GM23248 (cell line): ENCODE data around the gene CHN1. TPM values are rescaled to one million over a fixed set of nuclear protein-coding genes. Genes with fewer than 3 reads are reported as not detected.

Source experiments
- DNase-seq: peaks from one replicate; pipeline ENCODE4 v3.0.0-alpha.2; 2015
- H2AFZ ChIP-seq: fragments of 200-600 bp; sonication (generic); 2 replicates; pipeline ENCODE4 v1.6.1; 2016; ENCODE audit warnings: antibody characterized with exemption
- H3F3A ChIP-seq: fragments of 200-600 bp; sonication (generic); 2 replicates; pipeline ENCODE4 v1.6.1; 2016; ENCODE audit warnings: mild to moderate bottlenecking, antibody characterized with exemption, mixed run types; ENCODE audit not compliant: insufficient read depth
- H3K27ac ChIP-seq: fragments of 200-600 bp; sonication (generic); 2 replicates; pipeline ENCODE4 v1.5.1; 2016; ENCODE audit warnings: mild to moderate bottlenecking
- H3K27me3 ChIP-seq: fragments of 200-600 bp; sonication (generic); replicated peaks from 2 replicates; pipeline ENCODE4 v1.6.1; 2016; ENCODE audit warnings: mild to moderate bottlenecking; ENCODE audit not compliant: insufficient read depth
- H3K36me3 ChIP-seq: fragments of 200-600 bp; sonication (generic); 2 replicates; pipeline ENCODE4 v1.6.1; 2016; ENCODE audit warnings: low read depth, mild to moderate bottlenecking
- H3K4me1 ChIP-seq: fragments of 200-600 bp; sonication (generic); 2 replicates; pipeline ENCODE4 v1.6.1; 2016; ENCODE audit warnings: mild to moderate bottlenecking; ENCODE audit not compliant: insufficient read depth
- H3K4me2 ChIP-seq: fragments of 200-600 bp; sonication (generic); one replicate; pipeline ENCODE4 v1.6.1; 2016; ENCODE audit warnings: mild to moderate bottlenecking; ENCODE audit not compliant: unreplicated experiment
- H3K4me3 ChIP-seq: fragments of 200-600 bp; sonication (generic); 2 replicates; pipeline ENCODE4 v1.5.1; 2016; ENCODE audit warnings: mild to moderate bottlenecking
- H3K79me2 ChIP-seq: fragments of 200-600 bp; sonication (generic); 2 replicates; pipeline ENCODE4 v1.6.1; 2016; ENCODE audit warnings: mild to moderate bottlenecking; ENCODE audit not compliant: insufficient read depth
- H3K9ac ChIP-seq: fragments of 200-600 bp; sonication (generic); 2 replicates; pipeline ENCODE4 v1.6.1; 2016; ENCODE audit warnings: mild to moderate bottlenecking
- H3K9me2 ChIP-seq: fragments of 200-600 bp; sonication (generic); 2 replicates; pipeline ENCODE4 v1.6.1; 2016; ENCODE audit warnings: mixed run types, mild to moderate bottlenecking, moderate library complexity; ENCODE audit not compliant: insufficient read depth
- H3K9me3 ChIP-seq: fragments of 200-600 bp; sonication (generic); one replicate; pipeline ENCODE4 v1.6.1; 2017; ENCODE audit warnings: low read depth
- H4K20me1 ChIP-seq: fragments of 200-600 bp; sonication (generic); 2 replicates; pipeline ENCODE4 v1.6.0; 2016; ENCODE audit not compliant: insufficient read depth
- EZH2 ChIP-seq: fragments of 200-600 bp; sonication (generic); IDR thresholded peaks from 2 replicates; pipeline ENCODE4 v1.6.1; 2018; ENCODE audit warnings: antibody characterized with exemption, mild to moderate bottlenecking; ENCODE audit not compliant: insufficient read depth, poor library complexity, severe bottlenecking
- EZH2phosphoT487 ChIP-seq: fragments of 200-600 bp; sonication (generic); IDR thresholded peaks from 2 replicates; pipeline ENCODE4 v1.6.1; 2018; ENCODE audit warnings: antibody characterized with exemption, moderate library complexity, mild to moderate bottlenecking, low read depth; ENCODE audit not compliant: insufficient read depth
- WGBS, 2 experiments: methylation state at CpG; one replicate each; pipeline ENCODE4 v1.1.6; 2015 to 2017; ENCODE audit warnings: low lambda C conversion rate in 2 of 2, low coverage in 1 of 2; ENCODE audit errors: missing lambda C conversion rate in 2 of 2; 5-methylcytosine and 5-hydroxymethylcytosine counted together
- in situ Hi-C: fragments of 300-500 bp; cut with MboI; formaldehyde crosslinking; loops from 2 replicates; pipeline ENCODE4 v1.15.0; 2020
- polyA plus RNA-seq: library from polyadenylated mRNA; unstranded; fragments of >200 nt; fragmentation: Nextera tagmentation; extraction: Ambion mirVana; gene quantifications from 2 replicates; pipeline ENCODE4 v1.2.1, GENCODE V29; 2016
- total RNA-seq: library from RNA; depleted of rRNA; stranded (reverse); fragments of >200 nt; shearing (Covaris generic); gene quantifications from 2 replicates; pipeline ENCODE4 v1.2.3, GENCODE V29; 2014

The CHN1 gene
- total and polyA plus RNA-seq, 2 experiments from 2014 or later: 115 to 130 TPM

DNA sequence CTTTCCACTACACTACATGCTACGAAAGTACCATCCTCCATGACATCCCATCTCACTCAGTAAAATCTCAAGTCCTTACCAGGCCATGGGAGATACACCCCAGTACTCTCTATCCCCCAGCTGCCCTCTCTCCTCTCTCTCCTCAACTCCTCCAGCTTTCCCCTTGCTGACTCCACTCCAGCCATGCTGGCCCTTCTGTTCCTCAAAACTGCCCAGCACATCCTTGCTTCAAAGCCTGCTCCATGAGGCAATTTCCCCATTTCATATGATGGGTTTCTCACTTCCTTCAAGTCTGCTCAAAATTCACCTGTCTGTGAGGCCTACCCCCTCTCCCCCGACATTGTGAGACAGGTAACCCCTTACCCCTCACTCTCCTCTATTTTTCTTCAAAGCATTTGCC is 8.6 kb downstream of the CHN1 start:
- H3K4me3 ChIP-seq: no peak overlapping the region
- 93 to 100% methylated on average over 2 of the region's 2 CpGs for WGBS, 2 experiments
- no peaks in the 10 kb centered on the region for H3K9me3 ChIP-seq
- no peaks in the 10 kb centered on the region for H4K20me1 ChIP-seq
- no peak for DNase-seq
- no peaks in the 10 kb centered on the region for H3K27me3 ChIP-seq
- no peak for TF ChIP-seq EZH2
- no peak for TF ChIP-seq EZH2phosphoT487
- H3K9me2 ChIP-seq: no peaks in the 10 kb centered on the region
- no peak overlapping the region for H3K4me2 ChIP-seq
- no peaks in the 10 kb centered on the region for H3K79me2 ChIP-seq
- peaks cover 16% of the 10 kb centered on the region for H3K4me1 ChIP-seq
- H3K36me3 ChIP-seq: no peaks in the 10 kb centered on the region
- in situ Hi-C loops: no loop called here
- H3K9ac ChIP-seq: no peak overlapping the region
- peaks cover 13% of the 10 kb centered on the region for H3F3A ChIP-seq
- H3K27ac ChIP-seq: no peak overlapping the region
- H2AFZ ChIP-seq: no peak overlapping the region

DNA sequence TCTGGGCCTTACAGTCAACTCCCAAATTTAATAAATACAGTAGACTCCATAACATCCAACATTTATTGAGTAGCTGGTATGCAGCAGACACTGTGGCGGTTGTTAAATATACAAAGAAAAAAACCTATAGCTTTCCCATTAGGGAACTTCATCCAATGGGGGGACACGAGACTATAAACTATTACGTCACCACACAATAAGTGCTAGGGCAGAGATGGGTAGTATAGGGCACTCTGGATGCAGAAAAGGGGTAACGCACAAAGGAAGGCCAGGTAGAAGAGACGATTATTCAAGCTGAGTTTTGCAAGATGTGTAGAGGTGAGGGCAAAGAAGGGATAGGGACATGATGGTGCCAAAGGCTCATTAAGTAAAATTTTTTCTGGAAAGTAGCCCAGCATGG is 10.8 kb downstream of the CHN1 start:
- WGBS, 2 experiments: 97 to 98% methylated on average over 5 of the region's 5 CpGs
- Histone ChIP-seq H2AFZ (no peak overlapping the region), H3K27me3 (no peaks in the 10 kb centered on the region), H3F3A (peaks cover 13% of the 10 kb centered on the region), H3K9ac (no peak overlapping the region), H3K4me3 (no peak overlapping the region), H3K79me2 (no peaks in the 10 kb centered on the region), H3K4me1 (peaks cover 16% of the 10 kb centered on the region), H3K9me2 (no peaks in the 10 kb centered on the region), H3K27ac (no peak overlapping the region), H3K36me3 (no peaks in the 10 kb centered on the region), H3K4me2 (no peak overlapping the region), H3K9me3 (no peaks in the 10 kb centered on the region), H4K20me1 (no peaks in the 10 kb centered on the region)
- in situ Hi-C loops: no loop called here
- no peak for TF ChIP-seq EZH2phosphoT487
- TF ChIP-seq EZH2: no peak
- DNase-seq: no peak

DNA sequence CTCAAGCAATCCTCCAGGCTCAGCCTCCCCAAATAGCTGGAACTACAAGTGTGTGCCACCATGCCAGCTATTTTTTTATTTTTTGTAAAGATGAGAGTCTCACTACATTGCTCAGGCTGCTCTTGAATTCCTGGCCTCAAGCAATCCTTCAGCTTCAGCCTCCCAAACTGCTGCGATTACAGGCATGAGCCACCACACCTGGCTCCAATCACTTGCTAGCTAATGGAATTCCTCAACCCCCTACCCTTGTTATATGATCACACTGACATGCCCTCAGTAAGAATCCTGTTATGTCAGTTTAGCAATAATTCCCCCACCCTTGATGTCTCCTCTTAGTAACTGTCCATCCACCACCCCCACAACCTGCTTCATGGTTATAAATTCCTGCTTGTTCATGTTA is 12.3 kb downstream of the CHN1 start:
- Histone ChIP-seq H3K27ac (no peak overlapping the region), H3K9ac (no peak overlapping the region), H3F3A (peaks cover 7% of the 10 kb centered on the region), H3K4me2 (no peak overlapping the region), H3K36me3 (no peaks in the 10 kb centered on the region), H3K27me3 (no peaks in the 10 kb centered on the region), H3K79me2 (no peaks in the 10 kb centered on the region), H2AFZ (no peak overlapping the region), H3K4me3 (no peak overlapping the region), H3K4me1 (peaks cover 8% of the 10 kb centered on the region), H4K20me1 (no peaks in the 10 kb centered on the region), H3K9me2 (no peaks in the 10 kb centered on the region), H3K9me3 (no peaks in the 10 kb centered on the region)
- DNase-seq: no peak
- in situ Hi-C loops: no loop called here
- TF ChIP-seq EZH2 (no peak), EZH2phosphoT487 (no peak)
- 100% methylated on average over 1 of the region's 1 CpG for WGBS, 2 experiments

DNA sequence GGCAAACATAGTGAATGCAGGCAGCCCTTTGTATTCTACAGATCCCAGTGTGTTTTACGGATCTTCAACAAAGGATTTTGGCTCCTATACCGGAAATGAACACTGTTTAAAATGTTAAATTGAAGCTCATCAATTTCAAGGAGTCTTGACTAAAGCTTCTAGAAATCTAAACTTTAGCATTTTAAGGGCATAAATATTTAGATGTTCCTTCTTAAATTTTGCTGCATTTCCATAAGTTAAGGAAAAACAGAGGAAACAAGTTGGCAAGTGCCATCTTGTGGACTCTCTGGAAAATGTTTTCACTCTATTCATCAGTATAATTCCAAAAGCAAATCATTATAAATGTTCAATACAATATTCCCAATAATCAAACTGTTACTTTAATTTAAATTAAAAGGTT is 19.6 kb downstream of the CHN1 start:
- Histone ChIP-seq H2AFZ (peak overlapping the region; percentile 69), H3K27me3 (no peaks in the 10 kb centered on the region), H3K79me2 (no peaks in the 10 kb centered on the region), H3K27ac (no peak overlapping the region), H3K9me2 (no peaks in the 10 kb centered on the region), H3K4me1 (peaks cover 21% of the 10 kb centered on the region; the same call in 1 of the 2 replicates), H3K9ac (peak overlapping the region; percentile 30; the same call in 1 of the 2 replicates), H3K36me3 (no peaks in the 10 kb centered on the region), H3F3A (no peaks in the 10 kb centered on the region), H4K20me1 (no peaks in the 10 kb centered on the region), H3K4me3 (no peak overlapping the region), H3K9me3 (no peaks in the 10 kb centered on the region), H3K4me2 (peak overlapping the region; percentile 22)
- WGBS, 2 experiments: 35 to 44% methylated on average over 2 of the region's 2 CpGs
- in situ Hi-C loops: loop anchor here (5.0 kb wide), 1 partner anchor 213 kb away; no protein-coding TSS in a partner anchor
- peak; percentile 65 for DNase-seq
- TF ChIP-seq EZH2 (no peak), EZH2phosphoT487 (no peak)

DNA sequence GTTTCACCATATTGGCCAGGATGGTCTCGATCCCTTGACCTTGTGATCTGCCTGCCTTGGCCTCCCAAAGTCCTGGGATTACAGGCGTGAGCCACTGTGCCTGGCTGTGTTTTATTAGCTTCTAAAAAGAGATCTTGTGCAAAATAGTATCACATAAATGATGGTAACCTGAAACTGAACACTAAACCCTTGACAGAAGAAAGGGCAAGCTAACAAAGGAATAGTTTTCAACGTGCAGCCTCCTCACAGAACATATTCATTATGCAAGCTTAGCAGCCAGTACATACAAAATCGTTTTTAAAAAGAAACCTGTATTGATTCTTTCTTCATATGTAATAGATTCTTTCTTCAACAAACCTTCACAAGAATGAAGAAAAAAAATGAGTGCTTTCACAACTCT is 20.6 kb downstream of the CHN1 start:
- in situ Hi-C loops: no loop called here
- H3K27ac ChIP-seq: no peak overlapping the region
- no peaks in the 10 kb centered on the region for H3K9me3 ChIP-seq
- H3K4me3 ChIP-seq: no peak overlapping the region
- H3K36me3 ChIP-seq: no peaks in the 10 kb centered on the region
- no peaks in the 10 kb centered on the region for H3K27me3 ChIP-seq
- no peaks in the 10 kb centered on the region for H3K9me2 ChIP-seq
- H3K9ac ChIP-seq: 0 out of 2 replicates have a peak overlapping the region, but pooled peaks have one; percentile 1
- no peaks in the 10 kb centered on the region for H3K79me2 ChIP-seq
- no peak for TF ChIP-seq EZH2phosphoT487
- no peak for TF ChIP-seq EZH2
- no peaks in the 10 kb centered on the region for H3F3A ChIP-seq
- peaks cover 21% of the 10 kb centered on the region; the same call in 1 of the 2 replicates for H3K4me1 ChIP-seq
- no peaks in the 10 kb centered on the region for H4K20me1 ChIP-seq
- DNase-seq: no peak
- no peak overlapping the region for H3K4me2 ChIP-seq
- H2AFZ ChIP-seq: peak overlapping the region; percentile 52
- WGBS, 2 experiments: 56% methylated on average over 4 of the region's 4 CpGs
